DOHH2 (cell line): ENCODE results near the gene IGSF5.

Source experiments
- EZH2phosphoT487 ChIP-seq: fragments of 200-600 bp; sonication (generic); IDR thresholded peaks from 2 replicates; pipeline ENCODE4 v1.6.1; 2017; ENCODE audit warnings: borderline replicate concordance, mild to moderate bottlenecking, antibody characterized with exemption, low read length, moderate library complexity, mixed read lengths
- TF ChIP-seq, protein P1 (sequence below): fragments of 200-600 bp; sonication (generic); IDR thresholded peaks from one replicate; pipeline ENCODE4 v1.5.1; 2014; ENCODE audit warnings: antibody characterized with exemption, mild to moderate bottlenecking, low read depth, low read length; ENCODE audit not compliant: poor library complexity, severe bottlenecking

DNA sequence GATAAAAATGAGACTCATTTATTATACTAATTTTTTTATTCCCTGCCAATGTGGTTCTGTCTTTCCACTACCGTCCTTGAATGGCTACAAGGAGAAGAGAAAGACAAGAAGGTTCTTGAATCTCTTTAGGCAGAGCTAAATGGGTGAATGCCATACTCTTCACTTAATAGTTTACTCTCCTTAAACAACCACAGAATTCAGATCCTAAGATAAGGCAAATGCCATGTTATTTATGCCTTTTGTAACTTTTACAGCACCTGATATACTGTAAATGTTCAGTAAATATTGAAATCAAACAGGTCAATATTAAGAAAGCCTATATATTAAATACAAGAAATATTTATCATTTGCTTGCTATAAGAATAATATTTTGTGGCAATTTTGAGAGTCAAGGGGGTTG, 58.4 kb downstream of the IGSF5 start:
- no peak for TF ChIP-seq EZH2phosphoT487
- TF ChIP-seq, protein P1, sequence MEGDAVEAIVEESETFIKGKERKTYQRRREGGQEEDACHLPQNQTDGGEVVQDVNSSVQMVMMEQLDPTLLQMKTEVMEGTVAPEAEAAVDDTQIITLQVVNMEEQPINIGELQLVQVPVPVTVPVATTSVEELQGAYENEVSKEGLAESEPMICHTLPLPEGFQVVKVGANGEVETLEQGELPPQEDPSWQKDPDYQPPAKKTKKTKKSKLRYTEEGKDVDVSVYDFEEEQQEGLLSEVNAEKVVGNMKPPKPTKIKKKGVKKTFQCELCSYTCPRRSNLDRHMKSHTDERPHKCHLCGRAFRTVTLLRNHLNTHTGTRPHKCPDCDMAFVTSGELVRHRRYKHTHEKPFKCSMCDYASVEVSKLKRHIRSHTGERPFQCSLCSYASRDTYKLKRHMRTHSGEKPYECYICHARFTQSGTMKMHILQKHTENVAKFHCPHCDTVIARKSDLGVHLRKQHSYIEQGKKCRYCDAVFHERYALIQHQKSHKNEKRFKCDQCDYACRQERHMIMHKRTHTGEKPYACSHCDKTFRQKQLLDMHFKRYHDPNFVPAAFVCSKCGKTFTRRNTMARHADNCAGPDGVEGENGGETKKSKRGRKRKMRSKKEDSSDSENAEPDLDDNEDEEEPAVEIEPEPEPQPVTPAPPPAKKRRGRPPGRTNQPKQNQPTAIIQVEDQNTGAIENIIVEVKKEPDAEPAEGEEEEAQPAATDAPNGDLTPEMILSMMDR: no peak
